Choroid plexus epithelial cell (primary cell): ENCODE data around the gene KRT16.
"Not testable (repeated sequence)": the region's sequence is repeated elsewhere in the genome, so short reads cannot be mapped to it uniquely, and the experiment has no call there.

Source experiments
- DNase-seq: peaks from one replicate; pipeline ENCODE4 v3.0.0-alpha.2; 2010; ENCODE audit warnings: low read depth
- H3K4me3 ChIP-seq: 2 replicates; pipeline ENCODE4 v1.5.1; 2011; ENCODE audit warnings: low read depth, mild to moderate bottlenecking, control low read depth, low read length, moderate library complexity
- TF ChIP-seq, protein P1 (sequence below): conservative IDR thresholded peaks from 2 replicates; pipeline ENCODE4 v1.5.1; 2011; ENCODE audit warnings: low read depth, mild to moderate bottlenecking, control low read depth, inconsistent platforms, low read length, moderate library complexity

The KRT16 gene

DNA sequence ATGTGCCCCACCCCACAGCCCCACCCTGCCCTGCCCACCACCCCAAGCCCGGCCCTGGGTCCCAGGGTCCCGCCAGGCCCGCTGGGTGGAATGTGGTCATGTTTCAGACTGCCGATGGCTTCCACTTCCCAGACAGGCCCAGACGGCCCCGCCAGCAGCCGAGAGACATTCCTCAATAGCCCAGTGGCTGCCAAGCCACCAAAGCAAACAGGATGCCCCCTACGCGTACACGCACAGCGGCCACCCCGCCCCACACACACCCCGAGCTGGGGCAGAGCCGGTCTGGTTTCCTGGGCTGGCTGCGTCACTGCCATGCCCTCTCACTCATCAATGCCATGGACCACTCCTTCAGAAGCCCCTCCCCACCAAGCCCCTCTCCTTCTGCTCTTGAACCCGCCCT, 13.0 kb upstream of the KRT16 start:
- DNase-seq, result no peak
- TF ChIP-seq, protein P1, sequence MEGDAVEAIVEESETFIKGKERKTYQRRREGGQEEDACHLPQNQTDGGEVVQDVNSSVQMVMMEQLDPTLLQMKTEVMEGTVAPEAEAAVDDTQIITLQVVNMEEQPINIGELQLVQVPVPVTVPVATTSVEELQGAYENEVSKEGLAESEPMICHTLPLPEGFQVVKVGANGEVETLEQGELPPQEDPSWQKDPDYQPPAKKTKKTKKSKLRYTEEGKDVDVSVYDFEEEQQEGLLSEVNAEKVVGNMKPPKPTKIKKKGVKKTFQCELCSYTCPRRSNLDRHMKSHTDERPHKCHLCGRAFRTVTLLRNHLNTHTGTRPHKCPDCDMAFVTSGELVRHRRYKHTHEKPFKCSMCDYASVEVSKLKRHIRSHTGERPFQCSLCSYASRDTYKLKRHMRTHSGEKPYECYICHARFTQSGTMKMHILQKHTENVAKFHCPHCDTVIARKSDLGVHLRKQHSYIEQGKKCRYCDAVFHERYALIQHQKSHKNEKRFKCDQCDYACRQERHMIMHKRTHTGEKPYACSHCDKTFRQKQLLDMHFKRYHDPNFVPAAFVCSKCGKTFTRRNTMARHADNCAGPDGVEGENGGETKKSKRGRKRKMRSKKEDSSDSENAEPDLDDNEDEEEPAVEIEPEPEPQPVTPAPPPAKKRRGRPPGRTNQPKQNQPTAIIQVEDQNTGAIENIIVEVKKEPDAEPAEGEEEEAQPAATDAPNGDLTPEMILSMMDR, result no peak
- H3K4me3 ChIP-seq, result no peak overlapping the region

DNA sequence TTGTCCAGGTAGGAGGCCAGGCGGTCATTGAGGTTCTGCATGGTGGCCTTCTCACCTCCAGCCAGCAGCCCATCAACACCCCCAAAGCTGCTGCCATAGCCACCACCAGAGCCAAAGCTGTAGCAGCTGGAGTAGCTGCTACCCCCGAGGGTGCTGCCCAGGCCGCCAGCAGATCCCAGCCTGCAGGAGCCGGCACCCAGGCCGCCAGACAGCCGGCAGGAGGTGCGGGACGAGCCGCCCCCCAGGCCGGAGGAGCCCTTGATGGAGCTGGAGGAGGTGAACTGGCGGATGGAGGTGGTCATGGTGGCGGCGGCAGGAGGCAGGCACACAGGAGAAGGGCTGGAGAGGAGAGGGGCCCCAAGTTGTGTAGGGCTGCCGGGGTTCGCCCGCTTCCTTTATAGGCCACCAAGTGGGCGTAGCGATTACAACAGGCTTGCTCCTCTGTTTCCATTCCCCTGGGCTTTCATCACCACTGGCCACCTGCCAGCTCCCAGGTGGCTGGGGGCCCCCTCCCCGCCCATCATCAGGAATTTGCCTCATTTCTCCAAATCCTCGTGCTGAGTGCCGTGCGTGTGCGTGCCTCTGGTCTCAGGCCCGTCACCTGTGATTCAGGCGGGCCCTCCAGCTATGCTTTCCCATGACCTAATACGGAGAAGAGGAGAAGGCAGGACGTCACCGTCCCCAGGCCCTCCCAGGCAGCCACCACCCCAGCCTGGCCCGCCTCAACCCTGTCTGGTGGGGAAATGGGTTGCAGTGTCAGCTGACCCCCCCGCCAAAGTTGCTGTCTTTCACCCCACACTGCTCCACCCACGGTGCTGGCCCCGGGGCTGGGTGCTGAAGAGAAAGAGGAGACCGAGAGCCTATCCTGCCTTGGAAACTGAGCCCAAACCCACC, 11.9 kb upstream of the KRT16 start, which contains the start of gene KRT17:
Gene KRT17 (minus strand): TSS at position 368 of the 894 bp plus-strand sequence. CDS start 66 bp downstream, at position 302.
- no peak for DNase-seq
- no peak within 1 kb of the TSS for H3K4me3 ChIP-seq
- TF ChIP-seq, protein P1, result no peak

- not testable (repeated sequence) for H3K4me3 ChIP-seq, DNase-seq
Observed at GRCh38 chr17:41623184-41623861, 10.8 kb upstream of the KRT16 start.

DNA sequence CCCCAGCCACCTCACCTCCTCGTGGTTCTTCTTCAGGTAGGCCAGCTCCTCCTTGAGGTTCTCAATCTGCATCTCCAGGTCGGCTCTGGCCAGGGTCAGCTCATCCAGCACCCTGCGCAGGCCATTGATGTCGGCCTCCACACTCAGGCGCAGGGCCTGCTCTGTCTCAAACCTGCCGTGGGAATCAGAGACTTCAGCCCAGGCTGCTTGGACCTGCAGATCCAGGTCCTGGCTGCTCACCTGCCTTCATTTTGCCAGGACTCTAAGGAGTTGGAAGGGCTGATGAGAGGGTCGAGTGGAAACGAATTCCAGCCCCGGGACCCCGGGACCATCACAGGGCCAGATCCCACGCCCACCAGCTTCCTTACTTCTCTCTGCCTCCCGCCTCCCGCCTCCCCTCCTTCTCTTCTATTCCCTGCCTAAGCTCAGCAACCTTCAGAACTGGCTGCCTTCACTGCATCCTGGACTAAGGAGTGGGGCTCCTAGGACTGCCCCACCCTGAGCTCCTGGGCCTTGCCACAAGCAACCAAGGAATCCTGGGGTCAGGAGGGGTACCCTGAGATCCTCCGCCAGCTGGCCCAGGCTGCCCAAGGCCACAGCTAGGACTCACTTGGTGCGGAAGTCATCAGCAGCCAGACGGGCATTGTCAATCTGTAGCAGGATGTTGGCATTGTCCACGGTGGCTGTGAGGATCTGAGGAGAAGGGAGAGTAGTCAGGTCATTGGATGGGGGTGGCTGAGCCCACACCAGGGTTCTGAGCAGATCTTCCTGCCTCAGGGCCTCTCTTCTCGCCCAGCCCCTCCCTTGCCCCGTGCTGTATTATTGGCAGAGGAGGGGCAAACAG, 10.0 kb upstream of the KRT16 start:
- H3K4me3 ChIP-seq, DNase-seq: not testable (repeated sequence)

DNA sequence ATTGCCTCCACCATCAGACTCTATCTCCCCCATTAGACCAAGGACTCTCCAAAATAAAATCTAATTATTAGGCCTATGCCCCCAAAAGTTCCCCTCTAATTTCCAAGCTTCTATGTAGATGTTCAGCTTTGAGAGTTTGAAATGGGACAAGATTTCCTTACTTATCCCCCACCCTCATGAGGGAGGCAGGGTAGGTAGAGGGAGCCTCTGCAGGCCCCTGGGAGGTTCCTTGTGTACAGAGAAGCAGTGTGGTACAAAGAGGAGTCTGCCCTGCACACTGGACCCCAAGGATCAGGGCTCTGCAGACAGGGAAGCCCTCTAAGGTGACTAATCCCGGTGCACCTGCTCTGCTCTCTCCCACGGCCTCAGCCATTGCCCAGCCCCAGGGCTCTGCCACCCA, 9.3 kb upstream of the KRT16 start:
- H3K4me3 ChIP-seq, result no peak overlapping the region
- TF ChIP-seq, protein P1, result no peak
- no peak for DNase-seq

GRCh38 chr17:41621435-41621817, 8.9 kb upstream of the KRT16 start:
- not testable (repeated sequence) for DNase-seq, H3K4me3 ChIP-seq

GRCh38 chr17:41620583-41621434, 8.2 kb upstream of the KRT16 start:
- peak; percentile 25 for DNase-seq
- no peak overlapping the region for H3K4me3 ChIP-seq
- TF ChIP-seq, protein P1, result no peak

GRCh38 chr17:41619927-41620582, 7.5 kb upstream of the KRT16 start:
- H3K4me3 ChIP-seq, DNase-seq: not testable (repeated sequence)
